ENCODE measurements around the gene CLPSL1.

DNA sequence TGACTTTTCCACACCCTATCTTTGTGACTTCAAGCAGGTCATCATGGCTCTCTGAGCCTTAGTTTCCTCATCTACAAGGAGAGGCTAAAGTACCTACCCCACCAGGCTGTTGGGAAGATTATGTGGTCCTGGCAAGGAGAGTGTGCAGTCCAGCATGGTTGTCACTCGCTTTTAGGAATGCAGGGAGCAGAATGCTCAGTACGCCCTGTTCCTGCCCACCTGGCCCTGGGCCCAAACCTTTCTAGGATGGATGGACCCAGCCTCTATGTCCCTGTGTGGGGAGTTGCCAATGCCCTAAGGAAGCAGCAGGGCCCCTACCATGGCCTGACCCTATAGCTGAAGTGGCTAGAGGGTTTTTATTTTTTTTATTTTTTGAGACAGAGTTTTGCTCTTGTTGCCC lies 2.4 kb upstream of the CLPSL1 start:
- TF ChIP-seq, protein P1, sequence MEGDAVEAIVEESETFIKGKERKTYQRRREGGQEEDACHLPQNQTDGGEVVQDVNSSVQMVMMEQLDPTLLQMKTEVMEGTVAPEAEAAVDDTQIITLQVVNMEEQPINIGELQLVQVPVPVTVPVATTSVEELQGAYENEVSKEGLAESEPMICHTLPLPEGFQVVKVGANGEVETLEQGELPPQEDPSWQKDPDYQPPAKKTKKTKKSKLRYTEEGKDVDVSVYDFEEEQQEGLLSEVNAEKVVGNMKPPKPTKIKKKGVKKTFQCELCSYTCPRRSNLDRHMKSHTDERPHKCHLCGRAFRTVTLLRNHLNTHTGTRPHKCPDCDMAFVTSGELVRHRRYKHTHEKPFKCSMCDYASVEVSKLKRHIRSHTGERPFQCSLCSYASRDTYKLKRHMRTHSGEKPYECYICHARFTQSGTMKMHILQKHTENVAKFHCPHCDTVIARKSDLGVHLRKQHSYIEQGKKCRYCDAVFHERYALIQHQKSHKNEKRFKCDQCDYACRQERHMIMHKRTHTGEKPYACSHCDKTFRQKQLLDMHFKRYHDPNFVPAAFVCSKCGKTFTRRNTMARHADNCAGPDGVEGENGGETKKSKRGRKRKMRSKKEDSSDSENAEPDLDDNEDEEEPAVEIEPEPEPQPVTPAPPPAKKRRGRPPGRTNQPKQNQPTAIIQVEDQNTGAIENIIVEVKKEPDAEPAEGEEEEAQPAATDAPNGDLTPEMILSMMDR (conservative IDR thresholded peaks at IDR 0.05; ENCODE audit: low read depth, low read length) = no peak
- TF ChIP-seq POLR2A (IDR thresholded peaks at IDR 0.05; ENCODE audit: low read depth, low read length) (no peak), RCOR1 (IDR thresholded peaks at IDR 0.05; ENCODE audit: insufficient replicate concordance, low read length) (no peak), MAZ (IDR thresholded peaks at IDR 0.05; ENCODE audit: borderline replicate concordance, low read depth, low read length) (no peak), SMC3 (IDR thresholded peaks at IDR 0.05; ENCODE audit: low read depth, low read length) (no peak), CEBPB (IDR thresholded peaks at IDR 0.05; ENCODE audit: low read depth, low read length) (no peak), RFX5 (IDR thresholded peaks at IDR 0.05; ENCODE audit: low read depth, low read length) (no peak), RAD21 (IDR thresholded peaks at IDR 0.05; ENCODE audit: low read length) (no peak), BHLHE40 (IDR thresholded peaks at IDR 0.05; ENCODE audit: low read depth, low read length) (no peak), MXI1 (IDR thresholded peaks at IDR 0.05; ENCODE audit: borderline replicate concordance, low read depth, low read length) (no peak), MAFK (IDR thresholded peaks at IDR 0.05; ENCODE audit: low read depth, low read length) (no peak), NFE2L2 (IDR thresholded peaks at IDR 0.05; ENCODE audit: low read depth, low read length) (no peak)
- TF ChIP-seq, protein P2, sequence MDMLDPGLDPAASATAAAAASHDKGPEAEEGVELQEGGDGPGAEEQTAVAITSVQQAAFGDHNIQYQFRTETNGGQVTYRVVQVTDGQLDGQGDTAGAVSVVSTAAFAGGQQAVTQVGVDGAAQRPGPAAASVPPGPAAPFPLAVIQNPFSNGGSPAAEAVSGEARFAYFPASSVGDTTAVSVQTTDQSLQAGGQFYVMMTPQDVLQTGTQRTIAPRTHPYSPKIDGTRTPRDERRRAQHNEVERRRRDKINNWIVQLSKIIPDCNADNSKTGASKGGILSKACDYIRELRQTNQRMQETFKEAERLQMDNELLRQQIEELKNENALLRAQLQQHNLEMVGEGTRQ (IDR thresholded peaks at IDR 0.05; ENCODE audit: low read depth, low read length) = no peak
- TF ChIP-seq, protein P3, sequence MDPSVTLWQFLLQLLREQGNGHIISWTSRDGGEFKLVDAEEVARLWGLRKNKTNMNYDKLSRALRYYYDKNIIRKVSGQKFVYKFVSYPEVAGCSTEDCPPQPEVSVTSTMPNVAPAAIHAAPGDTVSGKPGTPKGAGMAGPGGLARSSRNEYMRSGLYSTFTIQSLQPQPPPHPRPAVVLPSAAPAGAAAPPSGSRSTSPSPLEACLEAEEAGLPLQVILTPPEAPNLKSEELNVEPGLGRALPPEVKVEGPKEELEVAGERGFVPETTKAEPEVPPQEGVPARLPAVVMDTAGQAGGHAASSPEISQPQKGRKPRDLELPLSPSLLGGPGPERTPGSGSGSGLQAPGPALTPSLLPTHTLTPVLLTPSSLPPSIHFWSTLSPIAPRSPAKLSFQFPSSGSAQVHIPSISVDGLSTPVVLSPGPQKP (IDR thresholded peaks at IDR 0.05; ENCODE audit: borderline replicate concordance, low read depth, low read length) = no peak
